ENCODE data around the gene OLFML1. TPM values are rescaled to one million over a fixed set of nuclear protein-coding genes. Genes with fewer than 3 reads are reported as not detected.

OLFML1 gene
- total RNA-seq, 1 donor from 2014 or later, result not detected

GRCh38 chr11:7494086-7494745 is 8.9 kb downstream of the OLFML1 start:
- DNase-seq, result no peak

DNA sequence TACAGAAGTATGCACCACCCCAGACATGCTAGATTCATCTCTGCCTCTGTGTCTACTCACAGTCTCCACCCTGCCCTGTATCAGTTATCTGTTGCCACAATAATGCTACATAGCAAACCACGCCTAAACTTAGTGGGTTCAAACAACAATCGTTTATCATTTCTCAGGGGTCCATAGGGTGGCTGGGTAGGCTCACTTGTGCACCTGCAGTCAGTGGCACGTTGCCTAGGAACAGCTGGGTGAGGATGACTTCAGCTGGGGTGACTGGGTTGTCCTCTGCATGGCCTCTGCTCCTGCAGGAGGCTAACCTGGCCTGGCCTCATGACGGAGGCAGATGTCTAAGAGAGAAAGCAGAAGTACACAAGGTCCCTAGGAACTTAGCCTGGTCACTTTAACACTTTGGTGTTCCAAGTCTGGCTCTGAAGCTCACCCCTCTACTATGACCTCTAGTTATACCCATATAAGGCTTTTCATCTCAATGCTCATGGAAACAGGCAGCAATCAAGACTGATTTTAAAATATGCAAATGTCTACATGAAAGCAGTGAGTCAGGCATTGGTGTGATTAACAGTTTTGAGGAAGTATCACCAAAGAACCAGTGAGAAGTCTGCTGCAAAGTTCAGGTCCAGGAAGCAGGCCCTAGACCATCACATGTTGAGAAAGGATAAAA is 10.7 kb downstream of the OLFML1 start:
- H3K9me3 Mint-ChIP-seq, result no peaks in the 10 kb centered on the region
- H3K27ac Mint-ChIP-seq, result peak overlapping the region; percentile 94
- intact Hi-C loops (cut with micrococcal nuclease), result loop anchor here (1.0 to 10.0 kb wide), 7 partner anchors 16 to 1031 kb away; partner anchors contain the start of gene EIF3F
- H3K36me3 Mint-ChIP-seq (ENCODE audit: low read depth), result no peaks in the 10 kb centered on the region
- H3K4me1 Mint-ChIP-seq, result peaks cover 79% of the 10 kb centered on the region
- POLR2A ChIA-PET, result interaction anchor here (0.6 to 4.7 kb wide), 12 partner anchors 10 to 1873 kb away, joined by 3 to 91 read pairs (median 4); partner anchors contain the start of genes OLFML1, PPFIBP2 and TPP1
- H3K27me3 Mint-ChIP-seq, result no peaks in the 10 kb centered on the region
- CTCF ChIA-PET, result interaction anchor here (0.9 to 2.3 kb wide), 4 partner anchors 15 to 169 kb away, joined by 3 to 11 read pairs (median 3); partner anchors contain the start of gene PPFIBP2
- ATAC-seq (ENCODE audit: low read depth) (peak; percentile 78), DNase-seq (peak; percentile 49)
- H3K4me3 Mint-ChIP-seq, result peak overlapping the region; percentile 68
- TF ChIP-seq CTCF (IDR thresholded peaks at IDR 0.05), result no peak

More at GRCh38 chr11:7494086-7494745, 8.9 kb downstream of the OLFML1 start:
- CTCF ChIA-PET, result interaction anchor here (0.8 to 0.9 kb wide), 2 partner anchors 19 to 52 kb away, joined by 3 read pairs; no protein-coding TSS in a partner anchor
- Mint-ChIP-seq H3K4me3 (no peak overlapping the region), H3K9me3 (no peaks in the 10 kb centered on the region), H3K27me3 (no peaks in the 10 kb centered on the region), H3K27ac (peak overlapping the region; percentile 50), H3K4me1 (peaks cover 74% of the 10 kb centered on the region), H3K36me3 (ENCODE audit: low read depth) (peaks cover 3% of the 10 kb centered on the region)
- intact Hi-C loops (cut with micrococcal nuclease), result loop anchor here (10.0 kb wide), 1 partner anchor 1029 kb away; no protein-coding TSS in a partner anchor
- TF ChIP-seq CTCF (IDR thresholded peaks at IDR 0.05), result no peak
- POLR2A ChIA-PET, result interaction anchor here (0.7 to 3.5 kb wide), 7 partner anchors 9 to 52 kb away, joined by 3 to 28 read pairs (median 4); partner anchors contain the start of genes OLFML1 and PPFIBP2
- ATAC-seq (ENCODE audit: low read depth), result no peak

- H3K4me1 Mint-ChIP-seq, result peaks cover 65% of the 10 kb centered on the region
- peak overlapping the region; percentile 94 for H3K27ac Mint-ChIP-seq
- no peaks in the 10 kb centered on the region for H3K36me3 Mint-ChIP-seq (ENCODE audit: low read depth)
- CTCF ChIA-PET, result interaction anchor here (2.3 kb wide), 1 partner anchor 15 kb away, joined by 11 read pairs; the partner anchor contains the start of gene PPFIBP2
- no peak for TF ChIP-seq CTCF (IDR thresholded peaks at IDR 0.05)
- intact Hi-C loops (cut with micrococcal nuclease), result loop anchor here (1.0 to 10.0 kb wide), 2 partner anchors 8 to 1033 kb away; no protein-coding TSS in a partner anchor
- POLR2A ChIA-PET, result interaction anchor here (4.7 kb wide), 1 partner anchor 14 kb away, joined by 91 read pairs; the partner anchor contains the start of gene PPFIBP2
- H3K9me3 Mint-ChIP-seq, result no peaks in the 10 kb centered on the region
- ATAC-seq (ENCODE audit: low read depth) (no peak), DNase-seq (no peak)
- H3K27me3 Mint-ChIP-seq, result no peaks in the 10 kb centered on the region
- H3K4me3 Mint-ChIP-seq, result peak overlapping the region; percentile 32
These were observed 12.9 kb downstream of the OLFML1 start for GRCh38 chr11:7498193-7498592.

- ChIA-PET CTCF (no interaction called here), POLR2A (interaction anchor here (0.8 to 4.7 kb wide), 2 partner anchors 14 to 22 kb away, joined by 3 to 91 read pairs; partner anchors contain the start of gene PPFIBP2)
- no peak for TF ChIP-seq CTCF (IDR thresholded peaks at IDR 0.05)
- peaks cover 56% of the 10 kb centered on the region for H3K4me1 Mint-ChIP-seq
- H3K4me3 Mint-ChIP-seq, result no peak overlapping the region
- H3K27ac Mint-ChIP-seq, result peak overlapping the region; percentile 94
- DNase-seq (no peak), ATAC-seq (ENCODE audit: low read depth) (no peak)
- no peaks in the 10 kb centered on the region for H3K27me3 Mint-ChIP-seq
- H3K9me3 Mint-ChIP-seq, result no peaks in the 10 kb centered on the region
- H3K36me3 Mint-ChIP-seq (ENCODE audit: low read depth), result no peaks in the 10 kb centered on the region
- intact Hi-C loops (cut with micrococcal nuclease), result loop anchor here (10.0 kb wide), 1 partner anchor 1034 kb away; no protein-coding TSS in a partner anchor
These were observed 13.8 kb downstream of the OLFML1 start for GRCh38 chr11:7499081-7499480.
